ENCODE data around the gene IFNG.

The IFNG gene

DNA sequence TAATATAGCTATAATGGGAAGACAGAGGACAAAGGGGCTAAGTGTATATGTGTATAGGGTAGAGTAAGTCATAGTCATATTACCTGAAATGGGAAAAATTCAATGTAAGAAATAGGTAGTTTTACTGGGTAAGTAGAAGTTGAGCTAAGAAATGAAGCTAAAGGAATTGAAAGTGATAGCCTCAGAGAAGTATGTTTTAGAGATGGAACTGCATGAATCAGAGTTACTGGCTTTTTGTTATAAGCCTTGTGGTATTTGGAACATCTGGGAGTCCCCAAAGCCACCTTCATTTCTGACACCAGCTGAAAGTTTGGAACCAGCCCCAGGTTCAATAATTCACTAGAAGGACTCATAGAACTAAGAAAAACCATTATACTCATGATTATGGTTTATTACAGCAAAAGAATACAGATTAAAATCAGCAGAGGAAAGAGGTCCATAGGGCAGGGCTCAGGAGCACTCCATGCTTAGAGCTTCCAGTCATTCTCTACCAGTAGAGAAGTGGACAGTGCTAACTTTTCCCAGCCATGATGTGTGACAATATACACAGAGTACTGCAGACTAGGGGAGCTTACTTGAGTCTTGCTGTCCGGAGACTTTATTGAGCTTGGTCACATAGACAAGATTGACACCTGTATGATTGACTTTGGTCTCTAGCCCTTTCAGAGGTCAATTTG, 9.8 kb upstream of the IFNG start:
- no peak for ATAC-seq
- TF ChIP-seq PPARA (CRISPR knock-in tag; IDR thresholded peaks at IDR 0.05; ENCODE audit: borderline replicate concordance) (no peak), BACH2 (CRISPR knock-in tag; IDR thresholded peaks at IDR 0.05; ENCODE audit: borderline replicate concordance) (no peak), POU6F1 (CRISPR knock-in tag; IDR thresholded peaks at IDR 0.05; ENCODE audit: borderline replicate concordance, low read depth) (no peak), RARB (CRISPR knock-in tag; IDR thresholded peaks at IDR 0.05) (no peak), SNAI2 (CRISPR knock-in tag; IDR thresholded peaks at IDR 0.05) (no peak), ZNF8 (CRISPR knock-in tag; IDR thresholded peaks at IDR 0.05) (no peak), CSDC2 (CRISPR knock-in tag; IDR thresholded peaks at IDR 0.05) (no peak), ZFP30 (CRISPR knock-in tag; IDR thresholded peaks at IDR 0.05) (no peak), TCF4 (CRISPR knock-in tag; IDR thresholded peaks at IDR 0.05; ENCODE audit: borderline replicate concordance) (no peak), ESRRG (CRISPR knock-in tag; IDR thresholded peaks at IDR 0.05) (no peak), ZFP3 (CRISPR knock-in tag; IDR thresholded peaks at IDR 0.05) (no peak), ARNTL (CRISPR knock-in tag; IDR thresholded peaks at IDR 0.05; ENCODE audit: borderline replicate concordance, low read depth) (no peak), GLIS3 (CRISPR knock-in tag; IDR thresholded peaks at IDR 0.05) (no peak), ZNF565 (CRISPR knock-in tag; conservative IDR thresholded peaks at IDR 0.05; ENCODE audit: low read depth) (no peak), ISL1 (CRISPR knock-in tag; IDR thresholded peaks at IDR 0.05) (no peak), ZC3H10 (CRISPR knock-in tag; IDR thresholded peaks at IDR 0.05) (no peak), OSR1 (CRISPR knock-in tag; IDR thresholded peaks at IDR 0.05) (no peak)
- TF ChIP-seq, protein P1, sequence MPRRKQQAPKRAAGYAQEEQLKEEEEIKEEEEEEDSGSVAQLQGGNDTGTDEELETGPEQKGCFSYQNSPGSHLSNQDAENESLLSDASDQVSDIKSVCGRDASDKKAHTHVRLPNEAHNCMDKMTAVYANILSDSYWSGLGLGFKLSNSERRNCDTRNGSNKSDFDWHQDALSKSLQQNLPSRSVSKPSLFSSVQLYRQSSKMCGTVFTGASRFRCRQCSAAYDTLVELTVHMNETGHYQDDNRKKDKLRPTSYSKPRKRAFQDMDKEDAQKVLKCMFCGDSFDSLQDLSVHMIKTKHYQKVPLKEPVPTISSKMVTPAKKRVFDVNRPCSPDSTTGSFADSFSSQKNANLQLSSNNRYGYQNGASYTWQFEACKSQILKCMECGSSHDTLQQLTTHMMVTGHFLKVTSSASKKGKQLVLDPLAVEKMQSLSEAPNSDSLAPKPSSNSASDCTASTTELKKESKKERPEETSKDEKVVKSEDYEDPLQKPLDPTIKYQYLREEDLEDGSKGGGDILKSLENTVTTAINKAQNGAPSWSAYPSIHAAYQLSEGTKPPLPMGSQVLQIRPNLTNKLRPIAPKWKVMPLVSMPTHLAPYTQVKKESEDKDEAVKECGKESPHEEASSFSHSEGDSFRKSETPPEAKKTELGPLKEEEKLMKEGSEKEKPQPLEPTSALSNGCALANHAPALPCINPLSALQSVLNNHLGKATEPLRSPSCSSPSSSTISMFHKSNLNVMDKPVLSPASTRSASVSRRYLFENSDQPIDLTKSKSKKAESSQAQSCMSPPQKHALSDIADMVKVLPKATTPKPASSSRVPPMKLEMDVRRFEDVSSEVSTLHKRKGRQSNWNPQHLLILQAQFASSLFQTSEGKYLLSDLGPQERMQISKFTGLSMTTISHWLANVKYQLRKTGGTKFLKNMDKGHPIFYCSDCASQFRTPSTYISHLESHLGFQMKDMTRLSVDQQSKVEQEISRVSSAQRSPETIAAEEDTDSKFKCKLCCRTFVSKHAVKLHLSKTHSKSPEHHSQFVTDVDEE (CRISPR knock-in tag; IDR thresholded peaks at IDR 0.05) = no peak
- TF ChIP-seq, protein P2, sequence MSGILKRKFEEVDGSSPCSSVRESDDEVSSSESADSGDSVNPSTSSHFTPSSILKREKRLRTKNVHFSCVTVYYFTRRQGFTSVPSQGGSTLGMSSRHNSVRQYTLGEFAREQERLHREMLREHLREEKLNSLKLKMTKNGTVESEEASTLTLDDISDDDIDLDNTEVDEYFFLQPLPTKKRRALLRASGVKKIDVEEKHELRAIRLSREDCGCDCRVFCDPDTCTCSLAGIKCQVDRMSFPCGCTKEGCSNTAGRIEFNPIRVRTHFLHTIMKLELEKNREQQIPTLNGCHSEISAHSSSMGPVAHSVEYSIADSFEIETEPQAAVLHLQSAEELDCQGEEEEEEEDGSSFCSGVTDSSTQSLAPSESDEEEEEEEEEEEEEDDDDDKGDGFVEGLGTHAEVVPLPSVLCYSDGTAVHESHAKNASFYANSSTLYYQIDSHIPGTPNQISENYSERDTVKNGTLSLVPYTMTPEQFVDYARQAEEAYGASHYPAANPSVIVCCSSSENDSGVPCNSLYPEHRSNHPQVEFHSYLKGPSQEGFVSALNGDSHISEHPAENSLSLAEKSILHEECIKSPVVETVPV (CRISPR knock-in tag; IDR thresholded peaks at IDR 0.05) = no peak
- TF ChIP-seq, protein P3, sequence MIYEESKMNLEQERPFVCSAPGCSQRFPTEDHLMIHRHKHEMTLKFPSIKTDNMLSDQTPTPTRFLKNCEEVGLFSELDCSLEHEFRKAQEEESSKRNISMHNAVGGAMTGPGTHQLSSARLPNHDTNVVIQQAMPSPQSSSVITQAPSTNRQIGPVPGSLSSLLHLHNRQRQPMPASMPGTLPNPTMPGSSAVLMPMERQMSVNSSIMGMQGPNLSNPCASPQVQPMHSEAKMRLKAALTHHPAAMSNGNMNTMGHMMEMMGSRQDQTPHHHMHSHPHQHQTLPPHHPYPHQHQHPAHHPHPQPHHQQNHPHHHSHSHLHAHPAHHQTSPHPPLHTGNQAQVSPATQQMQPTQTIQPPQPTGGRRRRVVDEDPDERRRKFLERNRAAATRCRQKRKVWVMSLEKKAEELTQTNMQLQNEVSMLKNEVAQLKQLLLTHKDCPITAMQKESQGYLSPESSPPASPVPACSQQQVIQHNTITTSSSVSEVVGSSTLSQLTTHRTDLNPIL (CRISPR knock-in tag; IDR thresholded peaks at IDR 0.05; ENCODE audit: low read depth) = no peak

DNA sequence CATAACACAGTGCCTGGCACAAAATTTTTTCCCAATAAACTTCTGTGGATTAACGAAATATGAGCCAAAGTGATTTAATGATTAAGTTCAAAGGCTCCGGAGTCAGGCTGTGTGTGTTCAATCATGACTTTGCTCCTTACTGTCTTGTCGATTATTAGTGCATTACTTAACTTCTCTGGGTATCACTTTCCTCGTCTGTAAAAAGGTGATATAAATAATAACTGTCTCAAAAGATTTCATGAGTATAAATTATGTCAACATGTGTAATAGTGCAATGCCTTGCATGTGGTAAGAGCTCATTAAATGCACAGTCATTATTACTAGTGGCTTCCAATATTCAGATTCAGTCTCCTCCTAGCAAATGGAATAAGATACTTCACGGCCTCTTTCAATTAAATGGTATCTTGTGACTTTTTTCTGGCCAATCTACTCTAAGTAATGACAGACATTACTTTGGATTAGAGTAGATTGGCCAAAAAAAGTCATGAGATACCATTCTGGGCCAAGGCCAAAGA, 6.8 kb upstream of the IFNG start:
- TF ChIP-seq TCF4 (CRISPR knock-in tag; IDR thresholded peaks at IDR 0.05; ENCODE audit: borderline replicate concordance) = no peak
- no peak for TF ChIP-seq PPARA (CRISPR knock-in tag; IDR thresholded peaks at IDR 0.05; ENCODE audit: borderline replicate concordance)
- TF ChIP-seq ZFP3 (CRISPR knock-in tag; IDR thresholded peaks at IDR 0.05) = no peak
- TF ChIP-seq ZC3H10 (CRISPR knock-in tag; IDR thresholded peaks at IDR 0.05) = no peak
- TF ChIP-seq ISL1 (CRISPR knock-in tag; IDR thresholded peaks at IDR 0.05) = no peak
- no peak for ATAC-seq

DNA sequence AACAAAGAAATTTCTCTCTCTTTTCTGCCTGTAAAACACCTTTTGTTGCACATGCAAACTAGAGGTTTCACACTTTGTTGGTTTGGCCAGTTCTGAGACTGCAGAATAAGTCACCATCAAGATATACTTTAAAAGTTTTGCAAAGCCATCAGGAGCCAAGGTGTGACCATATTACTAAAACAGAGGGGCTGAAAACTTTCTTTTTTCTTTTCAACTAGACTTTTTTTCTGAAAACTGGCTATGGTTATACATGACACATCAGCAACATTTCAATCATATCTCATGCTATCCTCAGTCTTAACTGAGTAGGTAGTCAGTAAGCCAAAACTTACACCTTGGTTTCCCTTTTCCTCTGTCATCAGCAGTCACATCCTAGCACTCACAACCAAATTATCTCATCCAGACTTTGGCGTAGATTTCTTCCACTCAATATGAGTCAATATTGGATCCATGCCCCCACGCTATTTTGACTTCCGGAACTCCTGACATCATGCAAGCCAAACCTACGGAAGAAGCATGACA, 4.1 kb upstream of the IFNG start:
- TF ChIP-seq TCF4 (CRISPR knock-in tag; IDR thresholded peaks at IDR 0.05; ENCODE audit: borderline replicate concordance) = no peak
- TF ChIP-seq, protein P2 (CRISPR knock-in tag; IDR thresholded peaks at IDR 0.05) = no peak
- no peak for TF ChIP-seq BACH2 (CRISPR knock-in tag; IDR thresholded peaks at IDR 0.05; ENCODE audit: borderline replicate concordance)
- TF ChIP-seq ZC3H10 (CRISPR knock-in tag; IDR thresholded peaks at IDR 0.05) = no peak
- TF ChIP-seq, protein P1 (CRISPR knock-in tag; IDR thresholded peaks at IDR 0.05) = no peak
- TF ChIP-seq ZNF565 (CRISPR knock-in tag; conservative IDR thresholded peaks at IDR 0.05; ENCODE audit: low read depth) = no peak
- no peak for TF ChIP-seq ISL1 (CRISPR knock-in tag; IDR thresholded peaks at IDR 0.05)

More for the DNA sequence above, 4.1 kb upstream of the IFNG start:
- no peak for ATAC-seq

Data from SK-N-SH treated with all-trans-retinoic acid at 6 μM for 48 hours (cell line).